ENCODE measurements around the gene STRN3. TPM values are rescaled to one million over a fixed set of nuclear protein-coding genes. Genes with fewer than 3 reads are reported as not detected.
A peak's percentile ranks its signal among the peaks of the same experiment; 100 is the strongest.
"Not testable (repeated sequence)": the region's sequence is repeated elsewhere in the genome, so short reads cannot be mapped to it uniquely, and the experiment has no call there.

Gene STRN3, protein sequence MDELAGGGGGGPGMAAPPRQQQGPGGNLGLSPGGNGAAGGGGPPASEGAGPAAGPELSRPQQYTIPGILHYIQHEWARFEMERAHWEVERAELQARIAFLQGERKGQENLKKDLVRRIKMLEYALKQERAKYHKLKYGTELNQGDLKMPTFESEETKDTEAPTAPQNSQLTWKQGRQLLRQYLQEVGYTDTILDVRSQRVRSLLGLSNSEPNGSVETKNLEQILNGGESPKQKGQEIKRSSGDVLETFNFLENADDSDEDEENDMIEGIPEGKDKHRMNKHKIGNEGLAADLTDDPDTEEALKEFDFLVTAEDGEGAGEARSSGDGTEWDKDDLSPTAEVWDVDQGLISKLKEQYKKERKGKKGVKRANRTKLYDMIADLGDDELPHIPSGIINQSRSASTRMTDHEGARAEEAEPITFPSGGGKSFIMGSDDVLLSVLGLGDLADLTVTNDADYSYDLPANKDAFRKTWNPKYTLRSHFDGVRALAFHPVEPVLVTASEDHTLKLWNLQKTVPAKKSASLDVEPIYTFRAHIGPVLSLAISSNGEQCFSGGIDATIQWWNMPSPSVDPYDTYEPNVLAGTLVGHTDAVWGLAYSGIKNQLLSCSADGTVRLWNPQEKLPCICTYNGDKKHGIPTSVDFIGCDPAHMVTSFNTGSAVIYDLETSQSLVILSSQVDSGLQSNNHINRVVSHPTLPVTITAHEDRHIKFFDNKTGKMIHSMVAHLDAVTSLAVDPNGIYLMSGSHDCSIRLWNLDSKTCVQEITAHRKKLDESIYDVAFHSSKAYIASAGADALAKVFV
- total RNA-seq (2014; rRNA removed; shearing (Covaris generic)): 21.5 and 29.6 TPM in 2 replicates

DNA sequence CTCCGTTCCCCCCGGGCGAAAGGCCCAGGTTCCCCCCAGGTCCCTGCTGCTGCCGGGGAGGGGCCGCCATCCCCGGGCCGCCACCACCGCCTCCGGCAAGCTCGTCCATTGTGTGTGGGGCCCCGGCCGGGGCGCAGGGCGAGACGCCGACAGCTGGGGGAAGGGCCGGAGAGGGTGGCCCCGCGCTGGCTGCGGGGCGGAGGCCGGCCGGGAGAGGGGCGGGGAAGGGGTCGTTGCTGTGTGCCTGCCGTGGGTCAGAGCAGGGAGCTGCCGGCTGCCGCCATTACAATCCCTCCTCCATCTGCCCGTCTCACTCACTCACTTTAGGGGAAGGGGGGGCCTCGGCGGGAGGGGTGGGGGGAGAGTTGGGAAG, at the start of gene STRN3:
Gene STRN3, minus strand, starts transcription at position 303 of the 373 bp plus-strand sequence. Its CDS starts 194 bp downstream, at position 109.
- no peak for DNase-seq (ENCODE audit: low read depth)

DNA sequence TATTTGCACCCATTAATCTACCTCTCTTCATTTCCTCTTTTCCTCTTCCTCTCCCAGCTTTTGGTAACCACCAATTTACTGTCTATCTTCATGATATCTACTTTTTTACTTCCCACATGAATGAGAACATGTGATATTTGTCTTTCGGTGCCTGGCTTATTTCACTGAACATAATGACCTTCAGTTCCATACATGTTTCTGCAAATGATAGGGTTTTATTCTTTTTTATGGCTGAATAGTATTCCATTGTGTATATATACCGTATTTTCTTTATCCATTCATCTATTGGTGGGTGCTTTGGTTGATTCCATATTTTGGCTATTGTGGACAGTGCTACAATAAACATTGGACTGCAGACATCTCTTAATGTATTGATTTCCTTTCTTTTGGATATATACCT, 49.0 kb upstream of the STRN3 start:
- DNase-seq (ENCODE audit: low read depth): no peak

DNA sequence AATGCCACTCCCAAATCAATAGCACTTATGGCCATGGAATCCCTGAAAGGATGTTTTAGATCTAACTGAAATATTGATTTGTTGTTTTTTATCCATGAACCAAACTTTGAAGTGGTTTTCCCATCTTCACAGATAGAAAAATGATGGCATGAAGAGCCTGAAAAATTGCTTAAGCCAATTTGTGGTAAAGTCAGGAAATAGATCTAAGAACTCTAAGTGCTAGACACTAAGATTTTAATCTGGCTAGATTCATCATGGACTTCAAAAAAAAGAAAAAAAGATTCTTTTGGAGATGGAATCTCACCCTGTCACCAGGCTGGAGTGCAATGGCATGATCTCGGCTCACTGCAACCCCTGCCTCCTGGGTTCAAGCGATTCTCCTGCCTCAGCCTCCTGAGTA, 45.0 kb upstream of the STRN3 start:
- DNase-seq (ENCODE audit: low read depth): peak; percentile 22

GRCh38 chr14:31070431-31070830, 44.3 kb upstream of the STRN3 start:
- DNase-seq (ENCODE audit: low read depth): peak; percentile 91

GRCh38 chr14:31069343-31069742, 43.2 kb upstream of the STRN3 start:
- no peak for DNase-seq (ENCODE audit: low read depth)

DNA sequence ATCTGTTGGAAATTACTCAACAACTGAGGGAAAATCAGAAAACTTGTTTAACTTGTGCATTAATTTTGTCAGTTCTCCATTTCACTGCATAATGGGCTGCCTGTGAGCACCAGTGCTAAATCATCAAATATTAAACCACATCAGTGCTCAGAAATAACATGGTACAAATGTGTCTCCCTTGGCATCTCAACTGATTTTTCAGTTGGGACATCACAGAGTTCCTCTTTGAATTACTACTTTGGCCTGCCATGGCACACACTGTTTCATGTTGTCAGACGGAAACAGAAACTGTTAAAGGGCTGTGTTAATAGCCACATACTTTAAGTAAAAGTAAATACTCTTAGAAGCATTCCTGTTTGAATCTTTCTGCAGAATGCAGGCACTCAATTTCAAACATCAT, 42.1 kb upstream of the STRN3 start:
- no peak for DNase-seq (ENCODE audit: low read depth)

DNA sequence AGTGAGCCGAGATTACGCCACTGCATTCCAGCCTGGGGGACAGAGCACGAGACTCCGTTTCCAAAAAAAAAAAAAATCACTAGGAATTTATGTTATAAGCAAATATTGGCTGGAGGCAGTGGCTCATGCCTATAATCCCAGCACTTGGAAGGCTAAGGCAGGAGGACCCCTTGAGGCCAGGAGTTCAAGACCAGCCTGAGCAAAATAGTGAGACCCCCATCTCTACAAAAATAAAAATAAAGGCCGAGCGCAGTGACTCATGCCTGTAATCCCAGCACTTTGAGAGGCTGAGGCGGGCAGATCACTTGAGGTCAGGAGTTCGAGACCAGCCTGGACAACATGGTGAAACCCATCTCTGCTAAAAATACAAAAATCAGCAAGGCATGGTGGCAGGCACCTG, 36.7 kb upstream of the STRN3 start:
- DNase-seq (ENCODE audit: low read depth): not testable (repeated sequence)

DNA sequence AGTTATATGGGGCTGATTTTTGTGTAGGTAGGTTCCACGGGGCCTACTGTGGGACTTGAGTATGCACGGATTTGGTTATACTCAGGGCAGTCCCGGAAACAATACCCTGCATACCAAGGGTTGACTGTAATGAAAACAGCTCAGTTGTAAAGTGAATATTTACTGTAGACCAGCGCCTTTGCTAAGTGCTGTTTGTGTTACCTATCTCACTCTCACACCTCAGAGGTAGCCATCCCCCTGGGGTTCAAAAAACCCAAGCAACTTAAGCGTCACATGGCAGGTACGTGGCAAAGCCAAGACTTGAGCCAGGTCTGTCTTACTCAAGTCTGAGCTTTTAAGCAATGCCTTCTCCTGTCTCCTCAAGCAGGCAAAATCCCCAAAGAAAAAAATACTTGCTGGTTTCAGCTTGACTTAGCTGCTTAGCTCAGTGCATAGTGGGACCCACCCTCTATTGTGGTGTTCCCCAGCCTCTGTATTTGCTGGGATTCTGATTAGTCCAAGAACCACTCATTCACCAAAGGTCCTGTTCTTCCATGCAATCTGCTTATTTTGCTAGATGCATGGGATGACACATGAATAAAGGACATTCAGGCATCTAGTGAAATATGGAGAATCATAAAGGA, 34.2 kb upstream of the STRN3 start:
- no peak for DNase-seq (ENCODE audit: low read depth)

DNA sequence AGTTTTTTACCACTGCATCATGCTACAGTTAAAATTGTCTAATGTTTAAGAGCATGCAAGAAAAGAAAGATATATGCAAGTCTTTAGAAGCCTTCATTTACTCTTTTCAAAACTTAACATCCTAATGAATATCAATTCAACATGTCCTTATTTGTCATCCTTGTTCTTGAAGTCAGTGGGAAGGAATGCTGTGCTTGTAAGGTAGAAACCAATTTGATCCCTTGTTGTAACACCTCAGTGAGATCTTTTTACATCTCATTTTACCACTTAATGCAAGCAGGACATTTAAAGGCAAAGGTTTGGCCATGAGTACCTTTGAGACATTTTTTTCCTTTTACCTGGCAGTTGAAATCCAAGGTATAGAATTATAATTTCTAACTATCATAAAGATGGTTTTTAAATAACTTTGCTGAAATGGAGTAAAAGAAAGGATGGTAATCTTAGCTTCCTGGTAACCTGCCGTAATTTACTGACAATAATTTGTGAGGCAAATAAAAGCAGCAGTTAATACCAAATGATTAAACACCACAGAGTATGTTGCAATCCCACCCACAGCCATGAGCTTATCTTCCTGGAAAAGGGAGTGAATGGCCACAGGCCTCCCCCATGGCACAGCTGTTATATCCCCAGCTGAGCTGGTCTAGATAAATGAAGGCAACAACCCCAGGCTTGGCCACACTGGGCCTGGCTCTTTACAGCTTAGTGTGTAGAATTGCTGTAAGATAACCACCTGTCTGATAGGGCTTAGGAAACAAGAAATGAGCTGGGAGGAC, 33.2 kb upstream of the STRN3 start:
- peak; percentile 74 for DNase-seq (ENCODE audit: low read depth)

- no peak for DNase-seq (ENCODE audit: low read depth)
These were observed 31.7 kb upstream of the STRN3 start for GRCh38 chr14:31057701-31058364.

- no peak for DNase-seq (ENCODE audit: low read depth)
These were observed 30.9 kb upstream of the STRN3 start for GRCh38 chr14:31057035-31057434.

- DNase-seq (ENCODE audit: low read depth): peak; percentile 64
These were observed 26.9 kb upstream of the STRN3 start for GRCh38 chr14:31052905-31053586.

- DNase-seq (ENCODE audit: low read depth): no peak
These were observed 25.3 kb upstream of the STRN3 start for GRCh38 chr14:31051511-31051910.

DNA sequence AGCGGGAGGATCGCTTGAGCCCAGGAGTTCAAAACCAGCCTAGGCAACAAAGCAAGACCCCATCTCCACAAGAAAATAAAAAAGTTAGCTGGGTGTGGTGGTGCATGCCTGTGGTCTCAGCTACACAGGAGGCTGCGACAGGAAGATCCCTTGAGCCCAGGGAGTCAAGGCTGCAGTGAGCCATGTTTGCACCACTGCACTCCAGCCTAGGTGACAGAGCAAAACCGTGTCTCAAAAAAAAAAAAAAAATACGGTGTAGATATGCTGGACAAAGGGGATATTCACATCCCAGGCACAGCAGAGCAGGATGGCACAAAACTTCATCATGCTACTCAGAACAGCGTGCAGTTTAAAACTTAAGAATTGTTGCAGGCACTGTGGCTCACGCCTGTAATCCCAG, 24.8 kb upstream of the STRN3 start:
- no peak for DNase-seq (ENCODE audit: low read depth)

DNA sequence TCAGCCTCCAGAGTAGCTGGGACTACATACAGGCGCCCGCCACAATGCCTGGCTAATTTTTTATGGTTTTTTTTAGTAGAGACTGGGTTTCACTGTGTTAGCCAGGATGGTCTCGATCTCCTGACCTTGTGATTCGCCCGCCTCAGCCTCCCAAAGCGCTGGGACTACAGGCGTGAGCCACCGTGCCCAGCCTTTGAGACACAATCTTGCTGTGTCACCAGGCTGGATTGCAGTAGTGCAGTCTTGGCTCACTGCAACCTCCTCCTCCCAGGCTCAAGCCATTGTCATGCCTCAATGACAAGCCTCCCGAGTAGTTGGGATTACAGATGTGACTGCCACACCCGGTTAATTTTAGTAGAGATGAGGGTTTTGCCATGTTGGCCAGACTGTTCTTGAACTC, 21.3 kb upstream of the STRN3 start:
- no peak for DNase-seq (ENCODE audit: low read depth)

DNA sequence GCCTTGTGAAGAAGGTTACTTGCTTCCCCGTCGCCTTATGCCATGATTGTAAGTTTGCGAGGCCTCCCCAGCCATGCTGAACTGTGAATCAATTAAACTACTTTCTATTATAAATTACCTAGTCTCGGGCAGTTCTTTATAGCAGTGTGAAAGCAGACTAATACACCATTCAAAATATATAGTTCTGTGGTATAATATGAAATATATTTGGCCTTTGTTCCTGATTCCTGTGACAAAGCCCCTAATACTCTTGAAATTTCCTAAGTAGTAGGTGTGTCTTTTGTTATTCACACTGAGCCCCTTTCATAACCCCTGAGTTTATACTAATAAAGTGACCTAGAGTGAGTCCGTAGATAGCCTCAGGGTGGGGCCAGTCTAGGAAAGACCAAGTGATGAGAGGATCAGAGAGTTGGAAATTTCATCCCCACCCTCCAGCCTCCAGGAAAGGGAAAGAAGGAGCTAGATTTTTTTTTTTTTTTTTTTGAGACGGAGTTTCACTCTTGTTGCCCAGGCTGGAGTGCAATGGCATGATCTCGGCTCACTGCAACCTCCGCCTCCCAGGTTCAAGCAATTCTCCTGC, 19.4 kb upstream of the STRN3 start:
- no peak for DNase-seq (ENCODE audit: low read depth)

GRCh38 chr14:31043379-31043778, 17.2 kb upstream of the STRN3 start:
- no peak for DNase-seq (ENCODE audit: low read depth)

- DNase-seq (ENCODE audit: low read depth): not testable (repeated sequence)
These were observed 16.7 kb upstream of the STRN3 start for GRCh38 chr14:31042893-31043292.

DNA sequence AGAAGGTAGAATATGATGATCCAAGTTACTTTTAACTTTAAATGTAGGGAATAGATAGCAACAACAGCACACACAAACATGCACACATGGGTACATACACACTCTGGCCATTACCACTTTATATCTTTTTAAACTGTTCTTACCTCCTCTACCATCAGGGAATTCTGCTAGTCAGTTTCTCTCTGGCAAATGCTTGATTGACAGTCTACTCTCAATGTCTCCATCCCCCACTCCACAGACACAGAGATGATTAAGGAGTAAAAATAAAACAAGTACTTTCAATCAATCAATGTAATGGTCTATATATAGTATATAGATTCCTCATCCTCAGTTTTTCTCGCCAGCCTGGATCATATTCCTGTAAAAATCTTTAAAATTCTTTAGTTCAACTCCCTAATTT, 16.1 kb upstream of the STRN3 start:
- DNase-seq (ENCODE audit: low read depth): no peak

- DNase-seq (ENCODE audit: low read depth): no peak
These were observed 12.5 kb upstream of the STRN3 start for GRCh38 chr14:31038521-31039166.

Data from M059J (cell line).